Eye (tissue), 1 donor: ENCODE data around the gene DPY19L2.
"Not testable (repeated sequence)": the region's sequence is repeated elsewhere in the genome, so short reads cannot be mapped to it uniquely, and the experiment has no call there.

Source experiments
- DNase-seq: peaks from one replicate; pipeline ENCODE4 v3.0.0-alpha.2; 2015

DPY19L2 gene

GRCh38 chr12:63668028-63668799 lies at the start of gene DPY19L2:
DPY19L2 (minus strand) TSS chr12:63668493; CDS start chr12:63668393, 100 bp downstream.
- peak; percentile 95 for DNase-seq

GRCh38 chr12:63716891-63717290 lies 48.6 kb upstream of the DPY19L2 start:
- not testable (repeated sequence) for DNase-seq

- DNase-seq, result not testable (repeated sequence)
These were observed 46.9 kb upstream of the DPY19L2 start for GRCh38 chr12:63715107-63715625.

- not testable (repeated sequence) for DNase-seq
These were observed 46.1 kb upstream of the DPY19L2 start for GRCh38 chr12:63714409-63714808.

GRCh38 chr12:63713681-63714075 lies 45.4 kb upstream of the DPY19L2 start:
- not testable (repeated sequence) for DNase-seq

- peak; percentile 13 for DNase-seq
These were observed 44.8 kb upstream of the DPY19L2 start for GRCh38 chr12:63712979-63713680.

GRCh38 chr12:63712376-63712974 lies 44.2 kb upstream of the DPY19L2 start:
- DNase-seq, result not testable (repeated sequence)

- not testable (repeated sequence) for DNase-seq
These were observed 43.0 kb upstream of the DPY19L2 start for GRCh38 chr12:63711339-63711738.

- DNase-seq, result no peak
These were observed 38.0 kb upstream of the DPY19L2 start for GRCh38 chr12:63706336-63706735.

GRCh38 chr12:63699678-63700382 lies 31.5 kb upstream of the DPY19L2 start:
- DNase-seq, result not testable (repeated sequence)

GRCh38 chr12:63699011-63699410 lies 30.7 kb upstream of the DPY19L2 start:
- not testable (repeated sequence) for DNase-seq

GRCh38 chr12:63690837-63691236 lies 22.5 kb upstream of the DPY19L2 start:
- DNase-seq, result not testable (repeated sequence)

GRCh38 chr12:63689141-63689540 lies 20.8 kb upstream of the DPY19L2 start:
- DNase-seq, result not testable (repeated sequence)

GRCh38 chr12:63686623-63687022 lies 18.3 kb upstream of the DPY19L2 start:
- not testable (repeated sequence) for DNase-seq

- not testable (repeated sequence) for DNase-seq
These were observed 17.5 kb upstream of the DPY19L2 start for GRCh38 chr12:63685789-63686188.

GRCh38 chr12:63682617-63683016 lies 14.3 kb upstream of the DPY19L2 start:
- not testable (repeated sequence) for DNase-seq

GRCh38 chr12:63680758-63681157 lies 12.5 kb upstream of the DPY19L2 start:
- not testable (repeated sequence) for DNase-seq

- DNase-seq, result not testable (repeated sequence)
These were observed 4.3 kb upstream of the DPY19L2 start for GRCh38 chr12:63672550-63672949.

- not testable (repeated sequence) for DNase-seq
These were observed 1.6 kb upstream of the DPY19L2 start for GRCh38 chr12:63669936-63670335.

- DNase-seq, result not testable (repeated sequence)
These were observed 1.1 kb upstream of the DPY19L2 start for GRCh38 chr12:63669427-63669826.

- peak; percentile 79 for DNase-seq
These were observed 590 bp upstream of the DPY19L2 start for GRCh38 chr12:63668800-63669365.

- not testable (repeated sequence) for DNase-seq
These were observed 5.3 kb downstream of the DPY19L2 start for GRCh38 chr12:63663005-63663404.
